ENCODE data around the gene SLC2A9.

DNA sequence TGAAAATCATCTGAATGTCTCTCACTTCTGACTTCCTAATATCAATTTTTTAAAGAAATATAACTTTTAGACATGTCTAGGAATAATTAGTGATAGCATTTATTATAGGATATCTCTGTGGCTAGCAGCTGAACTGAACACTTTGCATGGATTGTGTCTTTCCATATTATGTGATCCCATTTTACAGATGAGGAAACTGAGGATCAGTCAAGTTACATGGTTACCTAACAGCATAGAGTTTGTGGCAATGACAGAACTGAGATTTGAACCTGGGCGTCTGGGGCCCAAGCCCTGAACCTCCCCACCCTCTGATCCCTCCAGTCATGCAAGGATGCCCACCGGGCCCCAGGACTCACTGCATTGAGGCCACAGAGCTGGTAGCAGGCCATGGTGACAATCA lies 101.3 kb downstream of the SLC2A9 start:
- TF ChIP-seq, protein P1, sequence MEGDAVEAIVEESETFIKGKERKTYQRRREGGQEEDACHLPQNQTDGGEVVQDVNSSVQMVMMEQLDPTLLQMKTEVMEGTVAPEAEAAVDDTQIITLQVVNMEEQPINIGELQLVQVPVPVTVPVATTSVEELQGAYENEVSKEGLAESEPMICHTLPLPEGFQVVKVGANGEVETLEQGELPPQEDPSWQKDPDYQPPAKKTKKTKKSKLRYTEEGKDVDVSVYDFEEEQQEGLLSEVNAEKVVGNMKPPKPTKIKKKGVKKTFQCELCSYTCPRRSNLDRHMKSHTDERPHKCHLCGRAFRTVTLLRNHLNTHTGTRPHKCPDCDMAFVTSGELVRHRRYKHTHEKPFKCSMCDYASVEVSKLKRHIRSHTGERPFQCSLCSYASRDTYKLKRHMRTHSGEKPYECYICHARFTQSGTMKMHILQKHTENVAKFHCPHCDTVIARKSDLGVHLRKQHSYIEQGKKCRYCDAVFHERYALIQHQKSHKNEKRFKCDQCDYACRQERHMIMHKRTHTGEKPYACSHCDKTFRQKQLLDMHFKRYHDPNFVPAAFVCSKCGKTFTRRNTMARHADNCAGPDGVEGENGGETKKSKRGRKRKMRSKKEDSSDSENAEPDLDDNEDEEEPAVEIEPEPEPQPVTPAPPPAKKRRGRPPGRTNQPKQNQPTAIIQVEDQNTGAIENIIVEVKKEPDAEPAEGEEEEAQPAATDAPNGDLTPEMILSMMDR (IDR thresholded peaks at IDR 0.05), result no peak
- no peak for TF ChIP-seq POLR2A (IDR thresholded peaks at IDR 0.05)
- TF ChIP-seq EP300 (IDR thresholded peaks at IDR 0.05), result no peak
